H1 (cell line): ENCODE measurements around the gene ELAVL2. TPM values are rescaled to one million over a fixed set of nuclear protein-coding genes. Genes with fewer than 3 reads are reported as not detected.

ENCODE experiments used
- CTCF ChIA-PET: fragments of 300-600 bp; sonication (Branson Sonifier 250); formaldehyde crosslinking; loops from one replicate; lab custom pipeline; 2021; ENCODE audit not compliant: partially characterized antibody; lab: Charles Lee
- POLR2A ChIA-PET: fragments of 300-600 bp; sonication (Branson Sonifier 250); formaldehyde crosslinking; loops from one replicate; lab custom pipeline; 2021; ENCODE audit warnings: inconsistent platforms; ENCODE audit not compliant: partially characterized antibody; lab: Charles Lee
- DNase-seq, 2 experiments: peaks; one replicate each; pipeline versions ENCODE4 v3.0.0 to v3.0.0-alpha.2; 2010 to 2022; ENCODE audit warnings: low spot score in 2 of 2, low read depth in 1 of 2, mixed read lengths in 1 of 2
- FAIRE-seq: peaks from 2 replicates; lab custom pipeline; 2011; peaks lifted over from hg19 to GRCh38; lab: Jason Lieb, UNC
- H2AFZ ChIP-seq: 2 replicates; pipeline ENCODE4 v1.8.1; 2012; ENCODE audit warnings: low read length, inconsistent platforms
- H2AK5ac ChIP-seq: 2 replicates; pipeline ENCODE4 v1.6.1; 2013; ENCODE audit warnings: low read depth, low read length
- H2BK120ac ChIP-seq: replicated peaks from 2 replicates; pipeline ENCODE3; 2013; ENCODE audit warnings: low read depth, low read length, inconsistent platforms
- H2BK12ac ChIP-seq: 2 replicates; pipeline ENCODE4 v1.6.1; 2013; ENCODE audit warnings: low read depth, low read length
- H2BK15ac ChIP-seq: 2 replicates; pipeline ENCODE4 v1.6.1; 2013; ENCODE audit warnings: low read length
- H2BK20ac ChIP-seq: 2 replicates; pipeline ENCODE4 v1.6.1; 2013; ENCODE audit warnings: low read length
- H2BK5ac ChIP-seq: 2 replicates; pipeline ENCODE4 v1.6.1; 2013; ENCODE audit warnings: low read depth, low read length
- H3K14ac ChIP-seq: 2 replicates; pipeline ENCODE4 v1.6.1; 2013; ENCODE audit warnings: inconsistent platforms; ENCODE audit not compliant: insufficient read length
- H3K18ac ChIP-seq: 2 replicates; pipeline ENCODE4 v1.6.1; 2013; ENCODE audit warnings: low read length; ENCODE audit errors: extremely low read depth
- H3K23ac ChIP-seq: 2 replicates; pipeline ENCODE4 v1.6.1; 2013; ENCODE audit warnings: inconsistent platforms; ENCODE audit not compliant: insufficient read length
- H3K23me2 ChIP-seq: 2 replicates; pipeline ENCODE4 v1.6.1; 2013; ENCODE audit warnings: low read depth, low read length
- H3K27ac ChIP-seq: 2 replicates; pipeline ENCODE4 v1.6.1; 2011; ENCODE audit warnings: low read depth, low read length, inconsistent platforms
- H3K27me3 ChIP-seq, 4 experiments: replicated peaks in 1 of 4; 1 replicate in 1 of 4; 2 replicates in 3 of 4; pipeline versions ENCODE4 v1.6.1 to v1.8.1; 2011 to 2013; ENCODE audit warnings: low read length in 3 of 4, mild to moderate bottlenecking in 3 of 4, inconsistent platforms in 2 of 4, mixed read lengths in 2 of 4, moderate library complexity in 1 of 4; ENCODE audit not compliant: control insufficient read depth in 3 of 4, insufficient read depth in 3 of 4; ENCODE audit errors: extremely low read depth in 1 of 4
- H3K36me3 ChIP-seq, 4 experiments: 2 replicates each; pipeline versions ENCODE4 v1.6.1 to v1.8.1; 2011 to 2013; ENCODE audit warnings: mild to moderate bottlenecking in 4 of 4, low read length in 3 of 4, moderate library complexity in 2 of 4, control low read depth in 1 of 4, inconsistent platforms in 1 of 4; ENCODE audit not compliant: insufficient read depth in 4 of 4, control insufficient read depth in 2 of 4
- H3K4ac ChIP-seq: replicated peaks from 2 replicates; pipeline ENCODE3; 2013; ENCODE audit warnings: low read length, low read depth, mixed read lengths, inconsistent platforms; ENCODE audit not compliant: insufficient read length
- H3K4me1 ChIP-seq, 4 experiments: replicated peaks in 1 of 4; 1 replicate in 1 of 4; 2 replicates in 3 of 4; pipeline versions ENCODE4 v1.6.1 to v1.8.1; 2011 to 2013; ENCODE audit warnings: low read length in 3 of 4, inconsistent platforms in 2 of 4, mixed read lengths in 1 of 4; ENCODE audit not compliant: insufficient read depth in 4 of 4, control insufficient read depth in 3 of 4
- H3K4me2 ChIP-seq, 2 experiments: 2 replicates each; pipeline versions ENCODE4 v1.6.1 to v1.8.1; 2011 to 2013; ENCODE audit warnings: low read depth in 2 of 2, low read length in 2 of 2, control low read depth in 1 of 2, inconsistent platforms in 1 of 2, mild to moderate bottlenecking in 1 of 2; ENCODE audit not compliant: insufficient read depth in 1 of 2
- H3K4me3 ChIP-seq, 4 experiments: fragments of 200-600, 300-600 bp in 1 of 4; sonication (generic), shearing (Covaris generic), sonication (Bioruptor Twin) in 1 of 4; 2 replicates each; pipeline versions ENCODE4 v1.5.1 to v1.8.1; 2011 to 2016; ENCODE audit warnings: low read length in 4 of 4, low read depth in 3 of 4, control low read depth in 2 of 4, inconsistent platforms in 2 of 4, mild to moderate bottlenecking in 2 of 4, mixed read lengths in 1 of 4, moderate library complexity in 1 of 4; ENCODE audit not compliant: insufficient read depth in 2 of 4; ENCODE audit errors: extremely low read depth in 1 of 4
- H3K56ac ChIP-seq: replicated peaks from 2 replicates; pipeline ENCODE3; 2013; ENCODE audit warnings: low read depth, mild to moderate bottlenecking, mixed read lengths, low read length, inconsistent platforms; ENCODE audit not compliant: insufficient read length
- H3K79me1 ChIP-seq: 2 replicates; pipeline ENCODE4 v1.6.1; 2013; ENCODE audit warnings: low read depth, low read length, control low read depth
- H3K79me2 ChIP-seq, 2 experiments: 2 replicates each; pipeline versions ENCODE4 v1.6.1 to v1.8.1; 2012 to 2013; ENCODE audit warnings: low read length in 2 of 2, mild to moderate bottlenecking in 2 of 2, inconsistent platforms in 1 of 2; ENCODE audit not compliant: insufficient read depth in 2 of 2, control insufficient read depth in 1 of 2
- H3K9ac ChIP-seq, 4 experiments: replicated peaks in 1 of 4; 1 replicate in 1 of 4; 2 replicates in 3 of 4; pipeline versions ENCODE4 v1.6.1 to v1.8.1; 2011 to 2013; ENCODE audit warnings: low read depth in 3 of 4, low read length in 3 of 4, control low read depth in 2 of 4, mild to moderate bottlenecking in 2 of 4, moderate library complexity in 2 of 4, inconsistent platforms in 1 of 4; ENCODE audit errors: extremely low read depth in 1 of 4
- H3K9me3 ChIP-seq, 2 experiments: 2 replicates each; pipeline versions ENCODE4 v1.6.1 to v1.8.1; 2012 to 2013; ENCODE audit warnings: mild to moderate bottlenecking in 2 of 2, moderate library complexity in 2 of 2, control low read depth in 1 of 2, inconsistent platforms in 1 of 2, low read depth in 1 of 2, low read length in 1 of 2, mixed read lengths in 1 of 2; ENCODE audit not compliant: insufficient read depth in 2 of 2
- H4K20me1 ChIP-seq, 2 experiments: replicated peaks in 1 of 2; 2 replicates each; pipeline versions ENCODE3 to v1.8.1; 2011 to 2013; ENCODE audit warnings: inconsistent platforms in 2 of 2, low read length in 2 of 2, mild to moderate bottlenecking in 1 of 2; ENCODE audit not compliant: insufficient read depth in 2 of 2, control insufficient read depth in 1 of 2
- H4K5ac ChIP-seq: 2 replicates; pipeline ENCODE4 v1.6.1; 2013; ENCODE audit warnings: low read length, low read depth, mixed read lengths, inconsistent platforms; ENCODE audit not compliant: insufficient read length
- H4K8ac ChIP-seq: 2 replicates; pipeline ENCODE4 v1.8.0; 2013; ENCODE audit warnings: mild to moderate bottlenecking, moderate library complexity, low read length, inconsistent platforms; ENCODE audit not compliant: insufficient read depth; ENCODE audit errors: extremely low read depth
- H4K91ac ChIP-seq: replicated peaks from 2 replicates; pipeline ENCODE3; 2013; ENCODE audit warnings: low read length, mixed read lengths, inconsistent platforms; ENCODE audit not compliant: insufficient read length
- GTF2F1 ChIP-seq: IDR thresholded peaks from 2 replicates; pipeline ENCODE4 v1.6.1; 2012; ENCODE audit warnings: low read depth, low read length, improper control_type of control experiment, borderline replicate concordance
- HDAC6 ChIP-seq: IDR thresholded peaks from one replicate; pipeline ENCODE4 v1.7.1; 2012; ENCODE audit warnings: low read depth, mild to moderate bottlenecking, inconsistent platforms, low read length, moderate library complexity
- SIN3A ChIP-seq, 2 experiments: IDR thresholded peaks in 1 of 2; conservative IDR thresholded peaks in 1 of 2; 2 replicates each; pipeline ENCODE4 v1.6.1; 2011 to 2012; ENCODE audit warnings: low read length in 2 of 2, improper control_type of control experiment in 1 of 2, low read depth in 1 of 2, mild to moderate bottlenecking in 1 of 2
- WGBS, 2 experiments: shearing (Covaris generic) in 1 of 2; methylation state at CpG; one replicate each; pipeline versions ENCODE4 v1.1.6 to v1.1.7; 2013 to 2015; ENCODE audit warnings: low lambda C conversion rate in 2 of 2, mixed read lengths in 2 of 2, inconsistent platforms in 1 of 2, low coverage in 1 of 2, missing lambda C conversion rate in 1 of 2; ENCODE audit not compliant: insufficient replicate concordance in 2 of 2, insufficient coverage in 1 of 2, insufficient read length in 1 of 2; ENCODE audit errors: extremely low coverage in 1 of 2, missing lambda C conversion rate in 1 of 2; 5-methylcytosine and 5-hydroxymethylcytosine counted together
- polyA plus RNA-seq, 7 experiments: library from polyadenylated mRNA; depleted of rRNA in 3 of 7; stranded (reverse) in 5 of 7; unstranded in 2 of 7; fragments of >200 nt in 5 of 7; fragments of 200-250 nt in 2 of 7; gene quantifications; 1 replicate in 5 of 7; 2 replicates in 1 of 7; 4 replicates in 1 of 7; pipeline versions ENCODE4 v1.2.1 to v1.2.3, GENCODE V29; 2011 to 2013; ENCODE audit warnings: missing spikeins in 2 of 7, mixed read lengths in 2 of 7
- total RNA-seq: library from RNA; stranded (reverse); fragmentation: NEBNext Ultra II Directional; extraction: Animal tissue kit (Norgen Biotek cat#: 25700); gene quantifications from 2 replicates; pipeline ENCODE4 v1.2.1, GENCODE V29; 2021
- TF ChIP-seq, protein P1 (sequence below), 3 experiments: IDR thresholded peaks; 1 replicate in 2 of 3; 2 replicates in 1 of 3; pipeline versions ENCODE4 v1.5.1 to v1.6.1; 2011; ENCODE audit warnings: low read length in 3 of 3, mild to moderate bottlenecking in 3 of 3, inconsistent platforms in 2 of 3, low read depth in 1 of 3, moderate library complexity in 1 of 3; ENCODE audit not compliant: insufficient read depth in 1 of 3; ENCODE audit errors: control extremely low read depth in 1 of 3
- TF ChIP-seq, protein P2 (sequence below): IDR thresholded peaks from 2 replicates; pipeline ENCODE4 v1.6.1; 2011; ENCODE audit warnings: low read depth, mild to moderate bottlenecking, low read length; ENCODE audit not compliant: insufficient read depth

Gene ELAVL2
- total and polyA plus RNA-seq, 2 of the 8 experiments (the other 6 are each of a cell fraction or from before 2014, with no cell fraction given) = 4.9 to 21.9 TPM

DNA sequence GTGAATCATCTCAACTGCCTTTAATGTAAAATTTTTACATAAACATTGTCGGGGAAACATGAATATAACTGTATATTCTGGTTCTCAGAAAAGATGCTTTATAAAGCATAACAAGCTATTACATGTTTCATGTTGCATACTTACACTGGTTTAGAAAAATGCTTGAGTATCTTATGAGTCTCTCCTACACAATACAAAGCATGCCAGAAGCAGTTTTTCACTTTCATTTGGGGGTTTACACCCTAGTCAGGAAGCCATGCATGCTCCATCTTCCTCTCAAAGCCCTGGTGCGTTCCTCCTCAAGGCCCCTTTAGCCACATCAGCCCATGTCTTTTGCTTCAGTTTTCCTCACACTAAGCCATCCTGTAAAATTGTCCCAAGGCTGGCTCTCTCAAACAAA, 22.8 kb downstream of the ELAVL2 start:
- CTCF ChIA-PET = interaction anchor here (1.3 kb wide), 1 partner anchor 15 kb away, joined by 4 read pairs; no protein-coding TSS in a partner anchor
- Histone ChIP-seq H3K9me3 (no peaks in the 10 kb centered on the region), H4K8ac (no peak overlapping the region), H3K4ac (no peak overlapping the region), H3K27ac (no peak overlapping the region), H4K91ac (no peak overlapping the region), H2BK12ac (no peak overlapping the region), H3K4me3 (no peak overlapping the region), H2BK20ac (no peak overlapping the region), H4K20me1 (peaks cover 4 to 6% of the 10 kb centered on the region in 2 experiments), H3K36me3 (no peaks in the 10 kb centered on the region), H3K18ac (no peak overlapping the region), H2AK5ac (no peak overlapping the region), H3K27me3 (no peaks in the 10 kb centered on the region), H2AFZ (no peak overlapping the region), H2BK120ac (no peak overlapping the region), H3K23ac (no peak overlapping the region), H3K4me2 (no peak overlapping the region), H2BK5ac (no peak overlapping the region), H3K79me1 (peaks cover 4% of the 10 kb centered on the region; the same call in 1 of the 2 replicates), H3K79me2 (peaks cover 4 to 100% of the 10 kb centered on the region in 2 experiments; a peak in 3 of 4 replicates), H3K23me2 (no peaks in the 10 kb centered on the region), H3K4me1 (peaks cover 0 to 19% (median 16%) of the 10 kb centered on the region in 4 experiments; a peak in 5 of 7 replicates), H3K56ac (no peak overlapping the region), H3K14ac (no peak overlapping the region), H2BK15ac (no peak overlapping the region), H4K5ac (no peak overlapping the region), H3K9ac (no peak overlapping the region)
- FAIRE-seq (no peak), DNase-seq (no peak)
- POLR2A ChIA-PET = no interaction called here
- TF ChIP-seq GTF2F1 (no peak), HDAC6 (no peak), SIN3A (conservative IDR thresholded peaks at IDR 0.05 in 1 of 2, IDR thresholded peaks at IDR 0.05 in 1 of 2; ENCODE audit: low read depth in 1 of 2, low read length in 2 of 2) (no peak)
- TF ChIP-seq, protein P1, sequence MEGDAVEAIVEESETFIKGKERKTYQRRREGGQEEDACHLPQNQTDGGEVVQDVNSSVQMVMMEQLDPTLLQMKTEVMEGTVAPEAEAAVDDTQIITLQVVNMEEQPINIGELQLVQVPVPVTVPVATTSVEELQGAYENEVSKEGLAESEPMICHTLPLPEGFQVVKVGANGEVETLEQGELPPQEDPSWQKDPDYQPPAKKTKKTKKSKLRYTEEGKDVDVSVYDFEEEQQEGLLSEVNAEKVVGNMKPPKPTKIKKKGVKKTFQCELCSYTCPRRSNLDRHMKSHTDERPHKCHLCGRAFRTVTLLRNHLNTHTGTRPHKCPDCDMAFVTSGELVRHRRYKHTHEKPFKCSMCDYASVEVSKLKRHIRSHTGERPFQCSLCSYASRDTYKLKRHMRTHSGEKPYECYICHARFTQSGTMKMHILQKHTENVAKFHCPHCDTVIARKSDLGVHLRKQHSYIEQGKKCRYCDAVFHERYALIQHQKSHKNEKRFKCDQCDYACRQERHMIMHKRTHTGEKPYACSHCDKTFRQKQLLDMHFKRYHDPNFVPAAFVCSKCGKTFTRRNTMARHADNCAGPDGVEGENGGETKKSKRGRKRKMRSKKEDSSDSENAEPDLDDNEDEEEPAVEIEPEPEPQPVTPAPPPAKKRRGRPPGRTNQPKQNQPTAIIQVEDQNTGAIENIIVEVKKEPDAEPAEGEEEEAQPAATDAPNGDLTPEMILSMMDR (IDR thresholded peaks at IDR 0.05; ENCODE audit: control extremely low read depth in 1 of 3, insufficient read depth in 1 of 3, low read depth in 1 of 3, low read length in 3 of 3) = no peak
- TF ChIP-seq, protein P2, sequence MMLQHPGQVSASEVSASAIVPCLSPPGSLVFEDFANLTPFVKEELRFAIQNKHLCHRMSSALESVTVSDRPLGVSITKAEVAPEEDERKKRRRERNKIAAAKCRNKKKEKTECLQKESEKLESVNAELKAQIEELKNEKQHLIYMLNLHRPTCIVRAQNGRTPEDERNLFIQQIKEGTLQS = no peak
- 97% methylated on average over 2 of the region's 2 CpGs; no CpG with 5 or more reads in 1 of the 2 experiments for WGBS, 2 experiments
